T-cell (primary cell): Measurements from ENCODE around the gene GDF7. TPM values are rescaled to one million over a fixed set of nuclear protein-coding genes. Genes with fewer than 3 reads are reported as not detected.

Source experiments
- ATAC-seq, 4 experiments: fragments of 200-7000 bp in 3 of 4; fragments of 150-1000 bp in 1 of 4; cut with Tn5 transposase; replicated peaks in 1 of 4; 1 replicate in 3 of 4; 2 replicates in 1 of 4; pipeline ENCODE4 v1.10.0; 2021; ENCODE audit warnings: moderate library complexity in 3 of 4, mild to moderate bottlenecking in 2 of 4, moderate number of reproducible peaks in 1 of 4
- CTCF ChIA-PET, 2 donors: fragments of 300-600 bp; sonication (Branson Sonifier 250); formaldehyde crosslinking; loops; one replicate each; lab custom pipeline; 2022; ENCODE audit warnings: antibody characterized with exemption in 2 of 2; lab: Charles Lee
- POLR2A ChIA-PET, 2 donors: fragments of 300-600 bp; sonication (Branson Sonifier 250); formaldehyde crosslinking; loops; one replicate each; lab custom pipeline; 2022; ENCODE audit warnings: antibody characterized with exemption in 2 of 2; lab: Charles Lee
- DNase-seq, 35 experiments: peaks; one replicate each; pipeline versions ENCODE4 v3.0.0 to v3.0.0-alpha.2; 2013 to 2023
- H3K27ac ChIP-seq: one replicate; pipeline ENCODE4 v1.5.1; 2013; ENCODE audit warnings: low read length
- H3K27me3 ChIP-seq, 2 experiments: replicated peaks in 1 of 2; 1 replicate in 1 of 2; 2 replicates in 1 of 2; pipeline versions ENCODE4 v1.6.1 to v1.7.0; 2013; ENCODE audit warnings: low read length in 1 of 2, mixed read lengths in 1 of 2; ENCODE audit not compliant: control insufficient read depth in 2 of 2, insufficient read depth in 2 of 2; ENCODE audit errors: extremely low read depth in 1 of 2
- H3K36me3 ChIP-seq, 2 donors: 1 replicate in 1 of 2; 2 replicates in 1 of 2; pipeline versions ENCODE4 v1.6.1 to v1.7.0; 2013; ENCODE audit warnings: low read length in 1 of 2; ENCODE audit not compliant: control insufficient read depth in 2 of 2, insufficient read depth in 1 of 2; ENCODE audit errors: extremely low read depth in 1 of 2
- H3K4me1 ChIP-seq, 2 experiments: 1 replicate in 1 of 2; 2 replicates in 1 of 2; pipeline versions ENCODE4 v1.6.1 to v1.7.0; 2013; ENCODE audit warnings: low read length in 2 of 2, mixed read lengths in 1 of 2; ENCODE audit not compliant: insufficient read depth in 2 of 2, control insufficient read depth in 1 of 2; ENCODE audit errors: extremely low read depth in 1 of 2
- H3K4me3 ChIP-seq, 2 donors: 1 replicate in 1 of 2; 2 replicates in 1 of 2; pipeline versions ENCODE4 v1.5.1 to v1.7.0; 2013; ENCODE audit warnings: mild to moderate bottlenecking in 2 of 2, low read length in 1 of 2, moderate library complexity in 1 of 2; ENCODE audit not compliant: control insufficient read depth in 1 of 2; ENCODE audit errors: extremely low read depth in 1 of 2
- H3K9me3 ChIP-seq: 2 replicates; pipeline ENCODE4 v1.7.0; 2013
- H3K27ac Mint-ChIP-seq, 2 donors: one replicate each; pipeline ENCODE4 v1.8.0; 2020 to 2021; ENCODE audit warnings: mild to moderate bottlenecking in 2 of 2, mixed read lengths in 2 of 2
- H3K27me3 Mint-ChIP-seq, 2 donors: one replicate each; pipeline ENCODE4 v1.8.0; 2021 to 2022; ENCODE audit warnings: mixed read lengths in 2 of 2
- H3K36me3 Mint-ChIP-seq: one replicate; pipeline ENCODE4 v1.8.0; 2021; ENCODE audit warnings: mixed read lengths
- H3K4me1 Mint-ChIP-seq, 3 donors: one replicate each; pipeline ENCODE4 v1.8.0; 2020 to 2022; ENCODE audit warnings: mixed read lengths in 3 of 3, mild to moderate bottlenecking in 1 of 3
- H3K4me3 Mint-ChIP-seq, 3 donors: one replicate each; pipeline ENCODE4 v1.8.0; 2020 to 2022; ENCODE audit warnings: mild to moderate bottlenecking in 3 of 3, mixed read lengths in 3 of 3, moderate library complexity in 3 of 3
- H3K9me3 Mint-ChIP-seq, 3 donors: one replicate each; pipeline ENCODE4 v1.8.0; 2020 to 2022; ENCODE audit warnings: mixed read lengths in 3 of 3
- WGBS: methylation state at CpG from one replicate; pipeline ENCODE4 v1.1.5; 2013; ENCODE audit warnings: missing lambda C conversion rate; ENCODE audit not compliant: insufficient coverage; 5-methylcytosine and 5-hydroxymethylcytosine counted together
- total RNA-seq, 35 experiments: library from RNA in 6 of 35; stranded (reverse) in 6 of 35; fragments of 120-200 nt in 1 of 35; gene quantifications; one replicate each; pipeline versions ENCODE4 v1.2.1 to v1.2.4 and lab custom pipeline; 2013 to 2026

The GDF7 gene
- total RNA-seq, 5 donors from 2014 or later (not counting 1 experiment from before 2014, with no cell fraction given) = 0.10 to 0.51 (median 0.16) TPM

DNA sequence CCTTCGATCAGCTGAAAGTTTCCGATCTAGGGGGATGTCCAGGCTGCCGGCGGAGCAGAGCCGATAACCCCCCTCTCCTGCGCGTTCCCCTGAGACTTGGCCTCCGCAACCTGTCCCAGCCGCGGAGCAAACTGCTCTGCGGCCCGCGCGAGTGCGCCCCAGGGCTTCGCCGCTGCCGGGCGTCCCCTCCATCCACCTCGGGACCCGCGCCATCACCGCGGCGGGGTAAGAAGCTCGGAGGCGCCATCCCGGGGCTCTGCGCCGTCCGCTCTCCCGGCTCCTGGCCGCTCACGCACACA, 990 bp upstream of the GDF7 start:
- Histone ChIP-seq H3K27me3 (peaks cover 21 to 91% of the 10 kb centered on the region in 2 experiments), H3K4me1 (peaks cover 0 to 39% of the 10 kb centered on the region in 2 experiments), H3K4me3 (peak overlapping the region; percentile 11 to 35), H3K9me3 (no peaks in the 10 kb centered on the region), H3K27ac (no peak overlapping the region), H3K36me3 (no peaks in the 10 kb centered on the region)
- POLR2A ChIA-PET = no interaction called here
- peaks cover 6 to 23% (median 18%) of the 10 kb centered on the region in 3 donors for H3K4me1 Mint-ChIP-seq
- H3K36me3 Mint-ChIP-seq = no peaks in the 10 kb centered on the region
- DNase-seq (peak in 1 of 35 experiments; percentile 24), ATAC-seq (peak in 3 of 4 experiments; percentile 5 to 23 (median 17))
- H3K4me3 Mint-ChIP-seq = peak overlapping the region; percentile 73 to 80 (median 79)
- CTCF ChIA-PET = interaction anchor here (0.9 to 2.0 kb wide), 4 partner anchors 9 to 297 kb away, joined by 3 to 7 read pairs (median 4); partner anchors contain the start of gene HS1BP3 (in 1 of the 2)
- H3K27me3 Mint-ChIP-seq = peaks cover 45 to 76% of the 10 kb centered on the region in 2 donors
- no peak overlapping the region for H3K27ac Mint-ChIP-seq
- WGBS = 3% methylated on average over 34 of the region's 34 CpGs
- H3K9me3 Mint-ChIP-seq = no peaks in the 10 kb centered on the region

DNA sequence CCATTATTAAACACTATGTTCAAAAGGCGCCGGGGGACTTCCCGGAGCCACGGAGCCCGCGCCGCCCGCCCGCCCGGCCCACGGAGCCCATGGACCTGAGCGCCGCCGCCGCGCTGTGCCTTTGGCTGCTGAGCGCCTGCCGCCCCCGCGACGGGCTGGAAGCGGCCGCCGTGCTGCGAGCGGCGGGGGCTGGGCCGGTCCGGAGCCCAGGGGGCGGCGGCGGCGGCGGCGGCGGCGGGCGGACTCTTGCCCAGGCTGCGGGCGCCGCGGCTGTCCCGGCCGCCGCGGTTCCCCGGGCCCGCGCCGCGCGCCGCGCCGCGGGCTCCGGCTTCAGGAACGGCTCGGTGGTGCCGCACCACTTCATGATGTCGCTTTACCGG, 197 bp downstream of the GDF7 start:
- ChIA-PET CTCF (interaction anchor here in 1 of 2 donors (2.0 kb wide), 1 partner anchor 16 kb away, joined by 7 read pairs; the partner anchor contains the start of gene HS1BP3), POLR2A (no interaction called here)

DNA sequence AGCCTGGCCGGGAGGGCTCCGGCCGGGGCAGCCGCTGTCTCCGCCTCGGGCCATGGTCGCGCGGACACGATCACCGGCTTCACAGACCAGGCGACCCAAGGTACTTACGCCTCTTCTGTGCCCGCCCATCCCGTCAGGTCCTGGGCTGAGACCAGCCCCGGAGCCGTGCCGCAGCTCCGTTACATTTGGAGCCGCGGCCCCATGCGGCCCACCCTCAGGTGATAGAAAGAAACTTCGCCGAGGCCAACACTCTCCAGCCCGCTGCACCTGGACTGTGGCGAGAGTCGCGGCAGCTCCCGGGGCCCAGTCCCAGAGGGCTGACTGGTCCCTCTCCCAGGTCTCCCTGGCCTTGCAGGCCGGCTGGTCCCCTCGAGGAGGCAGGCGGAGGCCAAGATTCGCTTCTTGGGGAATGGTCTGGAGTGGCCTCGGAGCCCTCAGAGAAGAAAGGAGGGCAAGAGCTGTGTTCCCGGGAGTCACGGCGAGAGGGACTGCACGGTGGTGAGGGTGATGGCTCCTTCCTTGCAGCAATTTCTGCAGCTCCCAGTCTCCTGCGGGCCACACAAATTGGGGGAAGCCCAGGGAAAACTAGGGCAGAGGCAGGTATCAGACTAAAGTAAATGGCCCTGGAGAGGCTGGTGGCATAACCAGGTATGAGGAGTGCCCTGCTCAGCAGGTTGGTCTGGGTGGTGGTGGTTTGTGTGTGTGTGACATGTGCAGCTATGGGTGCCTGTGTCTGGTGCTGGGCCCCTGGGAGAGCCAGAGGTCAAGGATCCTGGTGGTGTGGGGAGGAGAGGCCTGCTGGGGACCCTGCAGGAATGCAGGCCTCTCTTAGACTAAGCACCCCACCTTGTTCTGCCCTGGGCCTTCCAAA, 822 bp downstream of the GDF7 start:
- Mint-ChIP-seq H3K4me1 (peaks cover 6 to 25% (median 18%) of the 10 kb centered on the region in 3 donors), H3K9me3 (no peaks in the 10 kb centered on the region), H3K27me3 (peaks cover 38 to 72% of the 10 kb centered on the region in 2 donors), H3K36me3 (no peaks in the 10 kb centered on the region), H3K27ac (no peak overlapping the region), H3K4me3 (peak overlapping the region; percentile 51 to 64 (median 51))
- H3K36me3 ChIP-seq = no peaks in the 10 kb centered on the region
- ChIA-PET CTCF (interaction anchor here in 1 of 2 donors (2.0 kb wide), 1 partner anchor 16 kb away, joined by 7 read pairs; the partner anchor contains the start of gene HS1BP3), POLR2A (no interaction called here)
- ATAC-seq (no peak), DNase-seq (peak in 1 of 35 experiments; percentile 23)
- WGBS = 30% methylated on average over 38 of the region's 39 CpGs
- no peaks in the 10 kb centered on the region for H3K9me3 ChIP-seq
- no peak overlapping the region for H3K27ac ChIP-seq
- peak overlapping the region; percentile 10 to 19 for H3K4me3 ChIP-seq
- H3K27me3 ChIP-seq = peaks cover 22 to 94% of the 10 kb centered on the region in 2 experiments
- H3K4me1 ChIP-seq = peaks cover 0 to 38% of the 10 kb centered on the region in 2 experiments

More for the DNA sequence above, 197 bp downstream of the GDF7 start:
- peaks cover 0 to 38% of the 10 kb centered on the region in 2 experiments for H3K4me1 ChIP-seq
- no peaks in the 10 kb centered on the region for H3K9me3 ChIP-seq
- no peaks in the 10 kb centered on the region for H3K36me3 ChIP-seq
- no peak overlapping the region for H3K4me3 ChIP-seq
- no peak overlapping the region for H3K27ac ChIP-seq
- H3K27me3 Mint-ChIP-seq = peaks cover 41 to 72% of the 10 kb centered on the region in 2 donors
- whole genome bisulfite sequencing = 2% methylated on average over 60 of the region's 62 CpGs
- DNase-seq = peak in 1 of 35 experiments; percentile 24
- ATAC-seq = peak; percentile 24 to 37 (median 33)
- H3K4me3 Mint-ChIP-seq = peak overlapping the region in 1 of 3 donors; percentile 80
- H3K4me1 Mint-ChIP-seq = peaks cover 6 to 25% (median 18%) of the 10 kb centered on the region in 3 donors
- peaks cover 21 to 94% of the 10 kb centered on the region in 2 experiments for H3K27me3 ChIP-seq
- no peak overlapping the region for H3K27ac Mint-ChIP-seq
- H3K9me3 Mint-ChIP-seq = no peaks in the 10 kb centered on the region
- no peaks in the 10 kb centered on the region for H3K36me3 Mint-ChIP-seq

- H3K9me3 ChIP-seq = no peaks in the 10 kb centered on the region
- peaks cover 0 to 38% of the 10 kb centered on the region in 2 experiments for H3K4me1 ChIP-seq
- Mint-ChIP-seq H3K4me3 (peak overlapping the region in 2 of 3 donors; percentile 51), H3K9me3 (no peaks in the 10 kb centered on the region), H3K4me1 (peaks cover 6 to 25% (median 18%) of the 10 kb centered on the region in 3 donors), H3K36me3 (no peaks in the 10 kb centered on the region), H3K27ac (no peak overlapping the region), H3K27me3 (peaks cover 37 to 76% of the 10 kb centered on the region in 2 donors)
- POLR2A ChIA-PET = no interaction called here
- no peak overlapping the region for H3K4me3 ChIP-seq
- 71% methylated on average over 3 of the region's 6 CpGs for WGBS
- DNase-seq (peak in 1 of 35 experiments; percentile 14), ATAC-seq (no peak)
- no peak overlapping the region for H3K27ac ChIP-seq
- H3K27me3 ChIP-seq = peaks cover 23 to 88% of the 10 kb centered on the region in 2 experiments
- CTCF ChIA-PET = interaction anchor here in 1 of 2 donors (0.8 kb wide), 1 partner anchor 17 kb away, joined by 4 read pairs; the partner anchor contains the start of gene HS1BP3
- no peaks in the 10 kb centered on the region for H3K36me3 ChIP-seq
Observed at GRCh38 chr2:20668451-20668850, 1.5 kb downstream of the GDF7 start.

GRCh38 chr2:20668871-20669475, 2.0 kb downstream of the GDF7 start:
- peaks cover 0 to 38% of the 10 kb centered on the region in 2 experiments for H3K4me1 ChIP-seq
- ATAC-seq = no peak
- DNase-seq = peak in 1 of 35 experiments; percentile 23
- H3K27ac ChIP-seq = no peak overlapping the region
- peaks cover 26 to 87% of the 10 kb centered on the region in 2 experiments for H3K27me3 ChIP-seq
- peak overlapping the region in 1 of 3 donors; percentile 51 for H3K4me3 Mint-ChIP-seq
- H3K36me3 ChIP-seq = no peaks in the 10 kb centered on the region
- peaks cover 6 to 25% (median 18%) of the 10 kb centered on the region in 3 donors for H3K4me1 Mint-ChIP-seq
- POLR2A ChIA-PET = interaction anchor here in 1 of 2 donors (0.7 kb wide), 1 partner anchor 27 kb away, joined by 4 read pairs; no protein-coding TSS in a partner anchor
- no peaks in the 10 kb centered on the region for H3K9me3 Mint-ChIP-seq
- no peak overlapping the region for H3K27ac Mint-ChIP-seq
- H3K9me3 ChIP-seq = no peaks in the 10 kb centered on the region
- no peaks in the 10 kb centered on the region for H3K36me3 Mint-ChIP-seq
- no CpG with 5 or more reads among the region's 8 CpGs for WGBS
- no peak overlapping the region for H3K4me3 ChIP-seq
- CTCF ChIA-PET = interaction anchor here in 1 of 2 donors (0.8 kb wide), 1 partner anchor 18 kb away, joined by 4 read pairs; the partner anchor contains the start of gene HS1BP3
- H3K27me3 Mint-ChIP-seq = peaks cover 32 to 76% of the 10 kb centered on the region in 2 donors
